OCI-LY1 (cell line): ENCODE data around the gene USP40.

Experiments used
- H2AFZ ChIP-seq: fragments of 200-600 bp; sonication (generic), shearing (Covaris generic); 2 replicates; pipeline ENCODE4 v1.6.0; 2014; ENCODE audit warnings: antibody characterized with exemption, mild to moderate bottlenecking, low read length
- H3F3A ChIP-seq: fragments of 200-600 bp; sonication (generic), shearing (Covaris generic); 2 replicates; pipeline ENCODE4 v1.6.0; 2014; ENCODE audit warnings: mild to moderate bottlenecking, antibody characterized with exemption, low read length, moderate library complexity; ENCODE audit not compliant: insufficient read depth
- H3K27ac ChIP-seq: fragments of 200-600 bp; sonication (generic); 2 replicates; pipeline ENCODE4 v1.5.1; 2014; ENCODE audit warnings: low read length, mixed run types, mild to moderate bottlenecking, low read depth; ENCODE audit not compliant: poor library complexity, severe bottlenecking
- H3K27me3 ChIP-seq: fragments of 200-600 bp; sonication (generic); 2 replicates; pipeline ENCODE4 v1.6.0; 2014; ENCODE audit warnings: antibody characterized with exemption, mild to moderate bottlenecking, low read length, moderate library complexity; ENCODE audit not compliant: insufficient read depth
- H3K36me3 ChIP-seq: fragments of 200-600 bp; sonication (generic); 2 replicates; pipeline ENCODE4 v1.6.1; 2014; ENCODE audit warnings: mild to moderate bottlenecking, antibody characterized with exemption, low read length, moderate library complexity, mixed read lengths; ENCODE audit not compliant: insufficient read depth
- H3K4me1 ChIP-seq: fragments of 200-600 bp; sonication (generic); 2 replicates; pipeline ENCODE4 v1.5.1; 2014; ENCODE audit warnings: mild to moderate bottlenecking, low read length, moderate library complexity; ENCODE audit not compliant: insufficient read depth, severe bottlenecking
- H3K4me2 ChIP-seq: fragments of 200-600 bp; sonication (generic), shearing (Covaris generic); 2 replicates; pipeline ENCODE4 v1.6.1; 2014; ENCODE audit warnings: low read length
- H3K4me3 ChIP-seq: fragments of 200-600 bp; sonication (generic); 2 replicates; pipeline ENCODE4 v1.5.1; 2014; ENCODE audit warnings: low read length, low read depth, mild to moderate bottlenecking, mixed read lengths; ENCODE audit not compliant: poor library complexity, severe bottlenecking
- H3K79me2 ChIP-seq: fragments of 200-600 bp; shearing (Covaris generic); 2 replicates; pipeline ENCODE4 v1.6.1; 2016; ENCODE audit warnings: mixed run types, low read length, mixed read lengths; ENCODE audit not compliant: insufficient read depth
- H3K9ac ChIP-seq: fragments of 200-600 bp; sonication (generic), shearing (Covaris generic); 2 replicates; pipeline ENCODE4 v1.6.1; 2014; ENCODE audit warnings: mild to moderate bottlenecking, low read length, mixed read lengths
- H3K9me2 ChIP-seq: fragments of 200-600 bp; sonication (generic), shearing (Covaris generic); 2 replicates; pipeline ENCODE4 v1.6.1; 2014; ENCODE audit warnings: low read depth, mild to moderate bottlenecking, low read length, mixed read lengths
- H3K9me3 ChIP-seq: fragments of 200-600 bp; shearing (Covaris generic); 2 replicates; pipeline ENCODE4 v1.6.1; 2014; ENCODE audit warnings: low read length, mixed read lengths
- H4K20me1 ChIP-seq: fragments of 200-600 bp; sonication (generic), shearing (Covaris generic); 2 replicates; pipeline ENCODE4 v1.6.0; 2016; ENCODE audit warnings: mild to moderate bottlenecking, low read length; ENCODE audit not compliant: insufficient read depth
- EZH2 ChIP-seq: fragments of 200-600 bp; sonication (generic), shearing (Covaris generic); IDR thresholded peaks from 2 replicates; pipeline ENCODE4 v1.8.0; 2017; ENCODE audit warnings: borderline replicate concordance, mixed run types, mild to moderate bottlenecking, antibody characterized with exemption, low read length, moderate library complexity, mixed read lengths
- TF ChIP-seq, protein P1 (sequence below): fragments of 200-600 bp; sonication (generic), shearing (Covaris generic); IDR thresholded peaks from 2 replicates; pipeline ENCODE4 v1.5.1; 2017; ENCODE audit warnings: mild to moderate bottlenecking, antibody characterized with exemption, low read length, moderate library complexity, mixed read lengths

Gene USP40

DNA sequence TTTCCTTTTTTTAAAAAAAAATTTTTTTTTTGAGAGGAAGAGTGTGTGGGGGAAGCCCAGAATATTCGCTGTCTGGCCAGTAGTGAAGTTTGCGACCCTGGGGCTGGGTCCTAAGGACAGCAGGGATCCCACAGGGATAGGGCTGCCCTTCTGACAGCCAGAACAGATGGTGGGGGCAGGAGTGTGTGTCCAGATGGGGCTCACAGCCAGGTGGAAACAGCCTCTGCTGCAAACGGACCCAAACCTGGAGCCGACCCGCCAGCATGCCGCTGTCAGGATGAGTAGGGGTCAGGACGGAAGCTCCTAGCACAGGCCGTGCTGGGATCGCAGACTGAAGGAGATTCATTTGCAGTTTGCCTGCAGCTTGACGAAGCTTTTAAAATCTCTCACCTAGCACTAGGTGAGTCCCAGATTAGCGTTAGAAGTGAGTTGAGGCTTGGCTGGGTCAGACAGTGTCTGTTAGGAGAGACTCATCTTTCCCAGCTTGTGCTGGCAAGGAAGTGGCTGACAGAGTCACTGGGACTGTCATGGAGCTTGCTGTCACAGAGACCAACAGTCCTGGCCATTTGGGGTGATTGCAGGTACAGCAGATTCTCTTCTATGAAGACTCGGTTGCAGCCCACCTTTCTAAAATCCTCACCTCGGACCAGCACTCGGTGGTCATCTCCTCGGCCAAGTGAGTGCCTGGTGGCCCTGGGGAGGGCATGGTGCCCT, 118.9 kb downstream of the USP40 start:
- no peak overlapping the region for H3K27ac ChIP-seq
- H3K9ac ChIP-seq: no peak overlapping the region
- H3K4me3 ChIP-seq: no peak overlapping the region
- H3K36me3 ChIP-seq: peaks cover 9% of the 10 kb centered on the region; the same call in 1 of the 2 replicates
- H3K4me2 ChIP-seq: no peak overlapping the region
- no peaks in the 10 kb centered on the region for H3K9me2 ChIP-seq
- no peaks in the 10 kb centered on the region for H3K27me3 ChIP-seq
- peaks cover 4% of the 10 kb centered on the region for H3K4me1 ChIP-seq
- H3F3A ChIP-seq: no peaks in the 10 kb centered on the region
- no peaks in the 10 kb centered on the region for H3K9me3 ChIP-seq
- no peak overlapping the region for H2AFZ ChIP-seq
- no peaks in the 10 kb centered on the region for H3K79me2 ChIP-seq
- TF ChIP-seq, protein P1, sequence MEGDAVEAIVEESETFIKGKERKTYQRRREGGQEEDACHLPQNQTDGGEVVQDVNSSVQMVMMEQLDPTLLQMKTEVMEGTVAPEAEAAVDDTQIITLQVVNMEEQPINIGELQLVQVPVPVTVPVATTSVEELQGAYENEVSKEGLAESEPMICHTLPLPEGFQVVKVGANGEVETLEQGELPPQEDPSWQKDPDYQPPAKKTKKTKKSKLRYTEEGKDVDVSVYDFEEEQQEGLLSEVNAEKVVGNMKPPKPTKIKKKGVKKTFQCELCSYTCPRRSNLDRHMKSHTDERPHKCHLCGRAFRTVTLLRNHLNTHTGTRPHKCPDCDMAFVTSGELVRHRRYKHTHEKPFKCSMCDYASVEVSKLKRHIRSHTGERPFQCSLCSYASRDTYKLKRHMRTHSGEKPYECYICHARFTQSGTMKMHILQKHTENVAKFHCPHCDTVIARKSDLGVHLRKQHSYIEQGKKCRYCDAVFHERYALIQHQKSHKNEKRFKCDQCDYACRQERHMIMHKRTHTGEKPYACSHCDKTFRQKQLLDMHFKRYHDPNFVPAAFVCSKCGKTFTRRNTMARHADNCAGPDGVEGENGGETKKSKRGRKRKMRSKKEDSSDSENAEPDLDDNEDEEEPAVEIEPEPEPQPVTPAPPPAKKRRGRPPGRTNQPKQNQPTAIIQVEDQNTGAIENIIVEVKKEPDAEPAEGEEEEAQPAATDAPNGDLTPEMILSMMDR: no peak
- TF ChIP-seq EZH2: no peak
- H4K20me1 ChIP-seq: no peaks in the 10 kb centered on the region

DNA sequence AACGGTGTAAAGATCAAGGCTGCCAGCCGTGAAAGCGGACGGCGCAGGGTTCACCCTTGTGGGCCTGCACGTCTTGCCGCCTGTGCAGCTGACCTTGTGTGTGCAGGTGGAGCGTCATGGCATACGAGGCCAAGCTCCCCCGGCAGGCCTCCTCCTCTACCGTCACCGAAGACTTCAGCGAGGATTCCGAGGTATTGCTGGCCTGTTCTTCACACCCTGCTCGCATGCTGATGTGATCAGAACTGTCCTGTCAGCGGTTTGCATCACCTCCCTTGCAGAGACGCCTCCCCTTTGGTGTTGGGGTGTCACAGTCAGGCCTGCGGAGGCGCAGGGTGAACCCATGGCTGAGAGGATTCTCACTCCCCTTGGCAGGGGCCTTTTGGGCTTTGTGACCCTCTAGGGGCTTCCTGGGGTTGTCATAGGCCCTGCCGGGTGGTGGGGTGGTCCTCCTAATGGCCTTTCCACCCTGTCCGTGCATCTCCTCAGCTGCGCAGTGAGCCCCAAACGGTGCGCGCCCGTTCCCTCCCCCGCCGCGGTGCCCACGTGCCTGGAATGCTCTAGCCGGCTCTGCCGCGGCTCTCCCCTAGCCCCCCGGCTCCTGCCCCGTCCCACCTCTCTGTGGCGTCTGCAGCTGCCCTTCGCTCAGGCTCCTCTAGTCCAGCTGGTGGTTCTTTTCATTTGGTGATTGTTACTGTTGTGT, 119.8 kb downstream of the USP40 start:
- Histone ChIP-seq H3K79me2 (no peaks in the 10 kb centered on the region), H4K20me1 (no peaks in the 10 kb centered on the region), H3K36me3 (peaks cover 9% of the 10 kb centered on the region; the same call in 1 of the 2 replicates), H3K9me2 (no peaks in the 10 kb centered on the region), H3K9ac (no peak overlapping the region), H3F3A (no peaks in the 10 kb centered on the region), H3K27me3 (no peaks in the 10 kb centered on the region), H3K9me3 (no peaks in the 10 kb centered on the region), H3K4me2 (no peak overlapping the region), H3K4me1 (peaks cover 4% of the 10 kb centered on the region), H3K27ac (no peak overlapping the region), H2AFZ (no peak overlapping the region), H3K4me3 (no peak overlapping the region)
- no peak for TF ChIP-seq EZH2
- TF ChIP-seq, protein P1: no peak

DNA sequence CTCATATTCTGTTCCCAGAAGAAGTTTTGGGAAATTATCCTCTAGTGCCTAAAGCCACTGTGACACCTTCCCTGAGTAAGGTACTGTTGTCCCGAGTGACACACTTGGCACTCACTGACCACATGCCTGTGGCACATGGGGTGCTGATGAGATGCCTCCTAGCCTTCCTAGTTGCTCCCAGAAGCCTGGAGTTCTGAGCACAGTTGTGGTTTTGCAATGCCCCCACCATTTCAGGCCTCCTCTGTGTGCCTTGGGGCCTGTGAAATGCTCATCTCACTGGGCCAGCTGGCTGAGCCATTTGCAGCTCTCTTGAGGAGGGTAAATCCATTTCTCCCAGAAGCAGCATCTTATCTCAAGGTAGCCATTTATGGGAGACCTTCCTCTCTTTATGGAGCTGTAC, 120.5 kb downstream of the USP40 start:
- H3K36me3 ChIP-seq: peaks cover 9% of the 10 kb centered on the region; the same call in 1 of the 2 replicates
- H3F3A ChIP-seq: no peaks in the 10 kb centered on the region
- H3K9me3 ChIP-seq: no peaks in the 10 kb centered on the region
- no peak overlapping the region for H3K9ac ChIP-seq
- H3K4me2 ChIP-seq: no peak overlapping the region
- no peak overlapping the region for H3K27ac ChIP-seq
- H3K4me1 ChIP-seq: peaks cover 4% of the 10 kb centered on the region
- TF ChIP-seq EZH2: no peak
- TF ChIP-seq, protein P1: no peak
- H3K9me2 ChIP-seq: no peaks in the 10 kb centered on the region
- H3K79me2 ChIP-seq: no peaks in the 10 kb centered on the region
- no peaks in the 10 kb centered on the region for H3K27me3 ChIP-seq
- no peaks in the 10 kb centered on the region for H4K20me1 ChIP-seq
- H2AFZ ChIP-seq: no peak overlapping the region
- no peak overlapping the region for H3K4me3 ChIP-seq
